GM11168 (cell line): ENCODE results near the gene CHPF.

Source experiments
- in situ Hi-C: fragments of 300-500 bp; cut with MboI; formaldehyde crosslinking; loops from one replicate; pipeline ENCODE4 v1.12.0; 2022; ENCODE audit warnings: low sequenced_read_pairs; ENCODE audit not compliant: unreplicated experiment

CHPF gene

GRCh38 chr2:219500135-219500534 lies 43.5 kb downstream of the CHPF start:
- in situ Hi-C loops: no loop called here

- in situ Hi-C loops: no loop called here
Measured at GRCh38 chr2:219499555-219499954, 44.1 kb downstream of the CHPF start.

GRCh38 chr2:219499058-219499307 lies 44.6 kb downstream of the CHPF start:
- in situ Hi-C loops: no loop called here

GRCh38 chr2:219498280-219499057 lies 45.1 kb downstream of the CHPF start, which contains the start of gene GMPPA:
Gene GMPPA, plus strand, starts transcription at chr2:219498891. Its CDS starts 1,085 bp downstream, at chr2:219499976.
- in situ Hi-C loops: no loop called here

GRCh38 chr2:219497495-219498279 lies 45.9 kb downstream of the CHPF start:
- in situ Hi-C loops: no loop called here

- in situ Hi-C loops: no loop called here
Measured at GRCh38 chr2:219496825-219497494, 46.6 kb downstream of the CHPF start.

- in situ Hi-C loops: no loop called here
Measured at GRCh38 chr2:219496247-219496824, 47.3 kb downstream of the CHPF start.

GRCh38 chr2:219495531-219496122 lies 48.0 kb downstream of the CHPF start:
- in situ Hi-C loops: no loop called here

- in situ Hi-C loops: no loop called here
Measured at GRCh38 chr2:219494952-219495530, 48.6 kb downstream of the CHPF start.

GRCh38 chr2:219493086-219493485 lies 50.5 kb downstream of the CHPF start:
- in situ Hi-C loops: no loop called here

GRCh38 chr2:219492575-219492974 lies 51.0 kb downstream of the CHPF start:
- in situ Hi-C loops: no loop called here

- in situ Hi-C loops: no loop called here
Measured at GRCh38 chr2:219491278-219491963, 52.2 kb downstream of the CHPF start.

GRCh38 chr2:219490600-219491130 lies 52.9 kb downstream of the CHPF start:
- in situ Hi-C loops: no loop called here

- in situ Hi-C loops: no loop called here
Measured at GRCh38 chr2:219490186-219490585, 53.4 kb downstream of the CHPF start.

GRCh38 chr2:219489315-219489714 lies 54.3 kb downstream of the CHPF start:
- in situ Hi-C loops: no loop called here
